HPDE6-E6E7 (cell line): ENCODE results near the gene ZNF277.

Source experiments
- DNase-seq: peaks from one replicate; pipeline ENCODE4 v3.0.0; 2011; ENCODE audit warnings: missing footprints; ENCODE audit errors: extremely low spot score

Gene ZNF277

DNA sequence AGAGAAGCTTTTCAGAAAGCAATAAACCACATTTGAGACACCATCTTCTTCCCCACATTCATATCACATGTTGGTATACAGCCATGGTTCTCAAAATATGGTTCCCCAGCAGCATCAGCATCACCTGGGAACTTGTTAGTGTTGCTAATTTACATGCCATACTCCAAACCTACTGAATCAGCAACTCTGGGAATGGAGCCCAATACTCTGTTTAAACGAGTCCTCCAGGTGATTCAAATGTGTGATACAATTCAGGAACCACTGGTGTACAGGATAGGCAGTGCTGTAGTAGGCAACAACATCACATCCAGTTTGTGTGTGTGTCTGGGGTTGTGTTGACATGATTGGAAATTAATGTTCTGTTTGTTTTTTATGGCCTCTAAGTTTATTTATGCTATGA lies 47.7 kb downstream of the ZNF277 start:
- no peak for DNase-seq

DNA sequence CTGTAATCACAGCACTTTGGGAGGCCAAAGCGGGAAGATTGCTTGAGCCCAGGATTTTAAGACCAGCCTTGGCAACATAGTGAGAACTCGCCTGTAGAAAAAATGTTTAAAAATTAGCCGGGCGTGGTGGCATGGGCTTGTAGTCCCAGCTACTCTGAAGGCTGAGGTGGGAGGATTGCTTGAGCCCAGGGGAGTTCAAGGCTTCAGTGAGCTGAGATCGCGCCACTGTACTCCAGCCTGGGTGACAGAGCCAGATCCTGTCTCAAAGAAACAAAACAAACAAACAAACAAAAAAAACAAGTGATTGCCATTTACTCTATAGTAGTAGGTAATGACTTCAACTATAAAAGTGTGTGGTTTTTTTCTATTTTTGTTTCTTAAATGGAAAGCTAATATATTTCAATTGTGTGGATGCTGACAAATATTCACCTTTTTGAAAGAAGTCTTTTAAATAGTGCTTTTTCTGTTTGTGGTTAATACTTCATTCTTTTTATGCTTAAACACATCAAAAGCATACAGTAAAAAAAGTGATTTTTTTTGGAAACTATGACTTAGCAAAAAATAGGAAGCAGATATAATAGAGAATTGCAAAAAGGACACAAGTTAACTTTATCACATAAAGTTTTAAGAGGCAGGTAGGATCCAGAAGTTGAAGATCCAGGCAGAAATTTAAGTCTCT lies 48.4 kb downstream of the ZNF277 start:
- DNase-seq = no peak

DNA sequence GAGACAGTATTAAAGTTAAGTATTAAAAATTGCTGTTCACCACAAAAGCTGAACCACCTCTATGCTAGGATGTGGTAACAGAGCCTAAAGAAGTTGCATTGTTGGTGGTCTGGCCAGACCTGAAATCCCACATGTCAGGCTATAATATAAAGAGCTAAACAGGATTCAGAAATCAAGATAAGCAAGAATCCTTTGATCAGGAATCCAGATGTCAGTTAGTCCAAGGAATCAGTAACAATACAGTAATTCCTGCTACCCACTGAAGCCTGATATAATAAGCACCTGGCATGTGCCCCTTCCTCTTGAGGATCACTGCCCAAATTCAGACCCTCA lies 48.9 kb downstream of the ZNF277 start:
- no peak for DNase-seq

DNA sequence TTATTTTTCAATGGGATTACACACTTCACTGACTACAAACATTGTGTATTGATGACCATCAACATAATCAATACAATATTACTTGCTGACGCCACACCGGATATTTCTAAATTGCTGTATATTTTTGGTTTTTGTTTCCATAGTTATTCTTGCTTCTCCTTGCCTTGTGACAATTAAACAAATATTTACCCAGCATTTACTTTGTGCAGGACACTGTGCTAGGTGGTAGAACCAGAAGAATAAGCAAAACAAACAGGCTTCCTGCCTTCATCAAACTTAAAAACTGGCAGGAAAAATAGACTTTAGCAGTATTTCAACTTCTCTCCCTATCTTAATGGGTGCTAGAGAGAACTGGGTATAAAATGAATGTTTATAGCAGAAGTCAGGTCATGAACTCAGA lies 50.6 kb downstream of the ZNF277 start:
- DNase-seq = no peak

DNA sequence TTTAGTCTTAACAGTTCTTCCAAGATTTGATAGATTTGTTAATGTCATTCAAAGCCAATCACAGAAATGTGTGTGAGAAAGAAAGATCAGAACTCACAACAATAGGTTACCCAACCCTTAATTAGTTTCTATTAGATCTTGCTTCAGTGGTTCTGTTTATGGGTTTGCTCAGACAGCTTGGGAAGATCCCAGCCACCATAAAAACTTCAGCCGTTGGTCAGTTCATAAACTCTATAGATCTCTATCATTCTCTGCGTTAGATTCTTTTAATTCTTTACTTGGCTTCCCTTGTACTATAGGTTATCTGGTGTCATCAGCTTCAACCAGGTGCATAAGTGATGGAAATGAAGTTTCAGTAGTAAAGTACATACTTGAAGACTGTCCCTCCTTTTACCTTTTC lies 54.4 kb downstream of the ZNF277 start:
- no peak for DNase-seq

DNA sequence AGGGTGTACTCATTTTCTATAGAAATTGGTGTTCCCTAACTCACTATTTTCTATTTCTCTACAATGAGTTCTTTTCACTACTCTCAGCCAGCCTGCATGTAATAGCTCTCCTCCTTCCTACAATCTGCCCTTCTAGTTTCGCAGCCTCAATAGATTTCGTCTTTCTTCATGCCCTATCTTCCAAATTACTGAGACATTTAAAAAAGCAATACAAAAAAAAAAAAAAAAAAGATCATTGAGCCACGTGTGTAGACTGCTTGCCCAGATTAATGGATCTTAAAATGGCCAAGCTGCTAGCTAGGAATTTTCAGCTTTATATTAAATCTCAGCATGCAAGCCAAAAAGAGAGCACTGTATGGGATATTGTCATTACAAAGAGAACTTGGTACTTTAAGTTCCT lies 55.5 kb downstream of the ZNF277 start:
- no peak for DNase-seq

DNA sequence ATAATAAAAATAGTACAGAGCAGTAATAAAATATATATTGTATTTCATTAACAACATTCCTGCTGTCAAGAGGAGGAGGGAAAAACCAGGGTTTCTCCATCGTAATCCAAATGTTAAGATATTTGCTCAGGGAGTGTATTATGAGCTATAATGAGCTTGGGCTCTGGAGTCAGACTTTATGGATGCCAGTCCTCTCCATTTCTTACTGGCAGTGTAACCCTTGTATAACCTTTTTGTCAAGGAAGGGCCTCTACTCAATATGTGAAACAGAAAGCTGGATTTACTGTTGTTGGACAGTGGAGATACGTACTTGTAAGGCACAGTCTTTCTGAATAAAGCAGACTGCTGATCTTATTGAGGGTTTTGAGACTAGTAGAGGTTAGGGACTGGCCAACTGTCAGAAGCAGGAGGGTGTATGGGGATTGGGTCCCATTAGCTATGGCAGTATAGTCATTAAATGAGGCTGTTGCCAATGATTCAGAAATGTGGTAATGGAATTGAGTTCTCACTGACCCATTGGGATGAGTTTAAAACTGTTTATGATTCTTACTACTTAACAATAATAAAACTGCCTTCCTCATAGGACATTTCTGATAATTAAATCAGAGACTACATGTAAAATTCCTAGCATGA lies 56.5 kb downstream of the ZNF277 start:
- no peak for DNase-seq

DNA sequence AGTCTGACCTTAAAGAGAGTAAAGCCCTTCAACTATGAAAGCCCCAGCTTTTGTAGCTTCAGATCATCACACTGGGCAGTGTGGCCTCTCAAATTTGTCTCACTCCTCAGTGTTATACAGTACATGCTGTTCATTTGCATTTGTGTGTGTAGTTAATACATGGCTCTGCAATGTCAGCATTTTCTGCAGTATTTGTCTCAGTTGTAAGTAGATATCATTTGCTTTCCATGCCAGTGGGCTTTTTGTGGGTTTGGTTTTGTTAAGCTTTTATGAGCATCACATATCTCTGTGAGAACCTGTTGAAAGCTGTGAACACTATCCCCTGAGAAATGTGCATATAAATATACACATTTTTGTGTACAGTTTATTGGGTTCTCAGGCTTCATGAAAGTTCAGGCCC lies 57.0 kb downstream of the ZNF277 start:
- no peak for DNase-seq

DNA sequence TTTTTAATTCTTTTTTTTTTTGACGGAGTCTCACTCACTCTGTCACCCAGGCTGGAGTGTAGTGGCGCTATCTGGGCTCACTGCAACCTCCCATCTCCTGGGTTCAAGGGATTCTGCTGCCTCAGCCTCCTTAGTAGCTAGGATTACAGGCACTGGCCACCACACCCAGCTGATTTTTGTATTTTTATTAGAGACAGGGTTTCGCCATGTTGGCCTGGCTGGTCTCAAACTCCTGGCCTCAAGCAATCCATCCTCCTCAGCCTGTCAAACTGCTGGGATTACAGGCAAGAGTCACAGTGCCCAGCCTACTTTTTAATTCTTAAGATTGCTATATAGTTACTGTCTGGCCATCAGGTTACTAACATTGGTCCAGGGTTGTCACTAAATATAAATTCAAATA lies 59.6 kb downstream of the ZNF277 start:
- no peak for DNase-seq

DNA sequence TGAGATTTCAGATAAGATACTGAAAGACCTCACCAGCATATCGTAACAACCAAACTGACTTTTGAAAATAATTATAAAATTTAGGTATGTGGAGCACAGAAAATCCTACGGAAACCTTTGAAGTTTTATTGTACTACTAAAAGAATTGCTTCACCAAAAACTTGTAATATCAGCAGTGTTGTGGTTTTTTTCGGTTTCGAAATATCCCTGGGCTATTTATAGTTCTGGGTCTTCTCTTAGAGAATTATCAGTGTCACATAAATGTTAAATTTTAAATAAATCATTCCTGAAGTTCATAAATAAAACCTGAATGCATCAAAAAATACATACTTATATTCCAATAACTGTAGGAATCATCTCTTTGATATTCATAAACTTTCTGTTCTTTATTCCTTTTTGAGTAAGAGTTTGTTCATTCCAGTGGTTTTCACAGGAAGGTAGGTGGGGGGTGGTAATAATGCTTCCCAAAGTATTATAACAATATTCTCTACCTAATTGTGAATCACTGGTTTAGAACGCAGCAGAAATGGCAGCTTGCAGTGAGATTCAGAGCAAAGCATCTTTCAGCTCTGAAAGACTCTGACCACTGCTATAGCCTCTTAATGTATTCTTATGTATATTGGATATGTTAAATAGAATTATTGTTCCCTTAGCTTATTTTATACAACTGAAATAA lies 60.2 kb downstream of the ZNF277 start:
- no peak for DNase-seq

DNA sequence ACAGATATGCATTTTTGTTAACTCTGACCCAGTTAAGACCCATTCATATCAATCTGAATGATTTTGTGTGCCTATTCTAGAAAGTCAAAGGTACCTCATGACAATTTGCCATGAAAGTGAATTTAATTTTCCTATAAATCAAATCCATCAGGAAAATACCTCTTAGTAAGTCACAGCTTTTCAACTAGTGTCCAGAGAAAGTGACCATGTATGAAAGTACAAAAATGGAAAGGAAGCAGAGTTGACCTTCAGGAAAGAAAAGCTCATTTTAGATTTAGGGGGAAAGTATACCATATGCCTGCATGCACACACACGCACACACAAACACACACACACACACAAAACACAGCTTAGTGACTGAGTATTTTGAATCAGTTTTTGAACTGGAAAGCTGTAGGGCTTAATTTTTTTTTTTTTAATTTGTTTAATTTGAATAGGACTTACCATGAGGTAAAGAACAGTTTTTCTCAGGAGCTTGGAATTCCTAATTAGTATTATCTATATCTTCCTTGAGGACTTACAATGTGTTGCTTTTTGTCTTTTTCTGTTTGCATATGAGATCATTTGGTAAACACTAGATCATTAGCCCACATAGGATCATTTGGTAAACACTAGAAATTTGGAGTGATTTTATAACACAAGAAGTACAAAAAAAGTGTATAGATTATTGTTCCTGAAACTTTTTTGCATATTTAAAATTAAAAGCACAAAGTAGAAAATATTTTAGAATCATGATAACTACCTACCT lies 61.6 kb downstream of the ZNF277 start:
- no peak for DNase-seq

DNA sequence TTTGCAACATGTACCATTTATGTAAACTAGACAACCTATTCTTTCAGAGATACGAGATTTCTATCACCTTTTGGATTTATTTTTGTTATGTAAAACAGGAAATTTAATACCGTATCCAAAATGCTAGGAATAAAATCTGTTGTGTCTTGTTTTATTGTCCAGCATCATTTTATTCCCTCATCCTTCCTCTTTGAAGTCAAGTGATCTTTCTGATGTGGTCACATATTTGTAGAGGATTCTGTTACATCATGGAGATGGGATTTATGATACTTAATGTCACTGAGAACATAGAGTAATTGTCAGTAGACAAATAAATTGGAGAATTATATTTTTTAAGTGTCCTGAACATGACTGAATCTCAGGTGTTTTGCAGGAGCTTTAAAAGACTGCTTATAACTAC lies 64.7 kb downstream of the ZNF277 start:
- DNase-seq = no peak

DNA sequence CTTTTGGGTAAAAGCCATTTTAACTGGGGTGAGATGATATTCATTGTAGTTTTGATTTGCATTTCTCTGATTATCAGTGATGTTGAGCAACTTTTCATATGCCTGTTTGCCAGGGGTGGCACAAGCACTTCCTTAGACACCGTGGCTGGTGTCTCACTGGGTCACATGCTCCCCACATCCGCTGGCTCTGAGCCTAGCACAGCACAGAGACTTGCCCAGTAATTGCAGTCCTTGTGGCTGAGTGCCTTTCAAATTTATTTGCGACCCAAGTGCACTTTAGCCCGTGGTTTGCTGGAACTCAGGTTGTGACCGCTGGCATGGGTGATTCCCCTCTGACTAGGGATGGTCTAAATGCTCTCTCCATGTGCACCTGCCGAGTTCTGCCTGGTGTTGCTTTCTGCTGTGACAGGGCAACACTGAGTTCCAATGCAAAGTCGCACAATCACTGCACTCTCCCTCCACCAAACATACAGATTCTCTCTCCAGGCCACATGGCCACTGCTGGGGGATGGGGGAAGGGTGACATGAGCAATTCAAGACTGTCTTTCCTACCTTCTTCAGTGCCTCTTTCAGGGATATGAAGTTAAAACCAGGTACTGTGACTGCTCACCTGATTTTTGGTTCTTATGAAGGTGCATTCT lies 66.5 kb downstream of the ZNF277 start:
- no peak for DNase-seq

DNA sequence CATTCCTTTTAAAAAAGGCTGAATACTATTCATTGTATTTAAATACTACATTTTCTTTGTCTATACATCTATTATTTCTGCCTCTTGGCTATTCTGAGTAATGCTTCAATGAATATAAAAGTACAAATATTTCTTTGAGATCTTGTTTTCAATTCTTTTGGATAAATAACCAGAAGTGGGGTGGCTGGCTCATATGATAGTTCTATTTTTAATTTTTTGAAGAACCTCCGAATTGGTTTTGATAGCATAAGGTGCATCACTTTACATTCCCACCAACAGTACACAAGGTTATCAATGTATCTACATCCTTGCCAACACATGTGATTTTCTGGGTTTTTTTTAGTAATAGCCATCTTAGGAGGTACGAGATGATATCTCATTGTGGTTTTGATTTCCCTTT lies 72.5 kb downstream of the ZNF277 start:
- DNase-seq = no peak

DNA sequence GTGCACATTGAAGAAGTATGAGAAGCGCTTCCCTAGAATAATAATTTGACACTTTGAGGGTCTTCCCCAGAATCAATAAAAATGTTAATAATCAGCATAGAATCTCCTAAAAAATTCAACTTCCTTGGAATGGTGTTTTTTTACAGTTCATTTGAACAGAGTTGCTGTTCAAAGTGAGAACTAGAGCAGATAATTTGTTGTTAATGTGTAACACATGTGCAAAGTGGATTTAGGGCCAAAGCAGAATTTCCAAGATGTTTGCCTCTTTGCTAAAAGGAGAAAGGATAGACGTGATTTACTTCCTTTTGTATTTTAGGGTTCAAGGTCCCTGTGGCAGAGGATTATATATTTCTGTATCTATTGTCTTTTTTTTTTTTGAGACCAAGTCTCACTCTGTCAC lies 73.8 kb downstream of the ZNF277 start:
- DNase-seq = no peak

DNA sequence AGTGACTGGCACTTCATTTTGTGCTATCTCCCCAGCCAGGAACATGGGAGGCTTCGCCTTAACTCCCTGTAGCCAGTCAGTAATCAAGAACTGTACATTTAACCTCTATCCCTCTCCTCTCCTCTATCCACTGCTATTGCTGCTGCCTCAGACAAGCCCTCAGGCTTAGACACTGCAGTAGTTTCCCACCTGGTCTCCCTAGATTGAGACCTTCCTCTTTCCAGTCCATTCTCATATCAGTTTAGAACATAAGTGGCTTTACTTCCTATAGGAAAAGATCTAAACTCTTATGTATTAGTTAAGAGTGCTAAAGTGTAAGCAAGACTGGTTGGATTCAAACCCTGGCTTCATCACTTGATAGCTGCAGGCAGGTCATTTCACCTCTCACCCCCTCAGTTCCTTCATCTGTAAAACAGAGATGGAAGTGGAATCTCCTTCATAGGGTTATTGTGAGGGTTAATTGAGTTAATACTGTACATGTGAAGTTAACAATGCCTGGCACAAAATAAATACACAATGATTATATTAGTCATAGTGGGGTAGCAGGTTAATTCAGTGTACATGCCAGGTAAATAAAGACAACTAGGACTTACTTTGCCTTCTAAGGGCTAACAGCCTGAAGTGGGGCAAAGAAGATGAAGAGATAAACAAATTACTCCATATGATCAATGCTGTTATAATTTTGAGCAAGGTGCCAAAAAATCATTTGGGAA lies 76.1 kb downstream of the ZNF277 start:
- DNase-seq = no peak

DNA sequence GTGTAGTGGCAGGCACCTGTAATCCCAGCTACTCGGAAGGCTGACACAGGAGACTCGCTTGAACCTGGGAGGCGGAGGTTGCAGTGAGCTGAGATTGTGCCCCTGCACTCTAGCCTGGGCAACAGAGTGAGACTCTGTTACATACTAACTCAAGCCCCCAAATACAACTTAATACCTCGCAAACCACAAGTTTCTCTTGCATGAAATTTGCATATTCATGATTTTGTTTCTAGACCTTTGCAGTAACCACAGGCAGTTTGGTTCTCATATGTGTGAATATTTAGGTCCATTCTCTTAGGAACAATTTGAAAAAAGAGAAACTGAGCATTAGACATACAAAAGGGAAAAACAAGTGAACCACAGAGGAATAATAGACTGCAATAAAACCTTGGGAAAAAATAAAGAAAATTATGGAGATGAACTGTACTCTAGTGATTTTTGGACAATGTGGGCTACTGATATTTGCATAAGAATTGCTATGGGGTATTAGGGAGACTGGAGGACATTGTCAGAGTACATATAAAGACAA lies 77.0 kb downstream of the ZNF277 start:
- no peak for DNase-seq

DNA sequence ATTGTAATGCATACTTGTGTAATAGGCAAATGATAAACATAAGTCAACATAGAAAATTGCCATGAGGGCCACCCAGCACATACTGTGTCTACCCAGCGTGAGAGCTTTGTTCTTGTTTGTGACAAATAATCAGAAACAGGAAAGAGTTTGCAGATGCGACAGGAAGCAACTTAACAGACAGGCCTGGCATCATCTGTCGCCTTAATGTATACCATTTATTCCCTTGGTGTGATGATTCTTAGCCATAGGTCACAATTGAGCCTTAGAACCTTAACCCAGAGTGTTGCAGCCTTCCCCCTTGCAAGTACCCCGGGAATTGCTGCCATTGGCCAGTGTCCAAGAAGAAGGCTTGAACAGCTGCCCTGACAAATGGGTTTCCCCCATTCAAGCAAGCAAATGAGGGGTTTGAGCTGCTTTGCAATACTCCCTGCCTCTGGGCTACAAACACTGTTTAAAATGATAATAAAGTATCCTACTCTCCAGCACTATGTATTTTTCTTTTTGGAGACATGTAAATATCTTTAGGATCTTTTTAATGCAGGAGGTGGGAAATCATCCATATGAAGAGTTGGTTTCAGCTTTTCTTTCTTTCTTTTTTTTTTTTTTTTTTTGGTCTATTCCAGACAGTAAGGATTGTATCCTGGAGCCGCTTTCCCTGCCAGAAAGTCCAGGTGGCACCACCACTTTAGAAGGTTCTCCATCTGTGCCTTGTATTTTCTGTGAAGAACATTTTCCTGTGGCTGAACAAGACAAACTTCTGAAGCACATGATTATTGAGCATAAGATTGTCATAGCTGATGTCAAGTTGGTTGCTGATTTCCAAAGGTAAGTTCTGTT lies 80.0 kb downstream of the ZNF277 start:
- DNase-seq = no peak

DNA sequence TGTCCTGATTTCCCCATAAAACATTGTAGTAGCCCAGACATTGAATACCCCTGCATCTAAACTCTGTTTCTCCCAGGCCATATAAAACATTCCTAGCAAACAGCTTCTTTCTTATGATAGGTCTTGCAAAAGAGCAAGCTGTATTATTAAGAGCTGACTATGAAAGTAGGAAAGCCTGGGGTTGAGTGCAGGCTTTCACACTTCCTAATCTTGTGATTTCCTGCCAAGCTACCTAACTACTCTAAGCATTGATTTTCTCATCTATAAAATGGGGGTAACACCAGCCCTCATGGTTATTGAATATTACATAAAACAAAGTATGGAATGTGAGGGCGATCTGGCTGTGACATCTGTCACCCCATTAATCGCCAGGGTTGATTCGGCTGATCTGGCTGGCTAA lies 81.8 kb downstream of the ZNF277 start:
- no peak for DNase-seq

DNA sequence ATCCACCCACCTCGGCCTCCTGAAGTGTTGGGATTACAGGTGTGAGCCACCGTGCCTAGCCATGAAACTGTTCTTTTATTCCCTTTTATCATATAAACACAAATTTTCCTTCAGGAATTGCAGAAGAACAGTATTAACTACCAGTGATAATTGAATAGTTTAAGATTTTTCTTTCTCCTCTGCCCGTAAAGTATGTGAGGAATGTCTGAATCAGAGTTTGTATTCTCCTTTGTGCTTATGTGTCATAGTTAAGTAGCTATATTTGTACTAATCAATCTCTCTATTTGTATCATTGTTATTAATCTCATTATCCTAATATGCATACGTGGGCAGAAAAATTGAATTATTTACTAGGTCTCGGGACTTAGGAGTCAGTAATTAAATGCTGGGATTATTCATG lies 83.6 kb downstream of the ZNF277 start:
- no peak for DNase-seq
